DMS114 treated with DMSO at 0.1 percent for 48 hours (cell line): ENCODE results near the gene BIN2.

Experiments
- DNase-seq: peaks from one replicate; lab custom pipeline; 2025; ENCODE audit not compliant: unreplicated experiment; lab: John Stamatoyannopoulos, UW

The BIN2 gene

GRCh38 chr12:51323966-51324895, at the start of gene BIN2:
Gene BIN2 (minus strand): TSS chr12:51324174. CDS start chr12:51324102, 72 bp downstream.
- DNase-seq = no peak

DNA sequence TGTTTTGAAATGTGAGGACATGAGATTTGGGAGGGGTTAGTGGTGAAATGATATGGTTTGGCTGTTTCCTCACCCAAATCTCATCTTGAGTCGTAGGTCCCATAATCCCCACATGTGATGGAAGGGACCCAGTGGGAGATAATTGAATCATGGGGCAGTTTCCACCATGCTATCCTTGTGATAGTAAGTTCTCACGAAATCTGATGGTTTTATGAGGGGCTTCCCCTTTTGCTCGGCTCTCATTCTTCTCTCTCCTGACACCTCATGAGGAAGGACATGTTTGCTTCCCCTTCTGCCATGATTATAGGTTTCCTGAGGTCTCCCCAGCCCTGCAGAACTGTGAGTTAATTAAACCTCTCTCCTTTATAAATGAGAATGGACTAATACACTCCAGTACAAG, 49.2 kb upstream of the BIN2 start:
- DNase-seq = no peak

- no peak for DNase-seq
These were observed 48.0 kb upstream of the BIN2 start for GRCh38 chr12:51372021-51372420.

GRCh38 chr12:51371295-51371953, 47.5 kb upstream of the BIN2 start:
- no peak for DNase-seq

- DNase-seq = no peak
These were observed 46.7 kb upstream of the BIN2 start for GRCh38 chr12:51370667-51371066.

- DNase-seq = no peak
These were observed 45.6 kb upstream of the BIN2 start for GRCh38 chr12:51369581-51369980.

GRCh38 chr12:51368640-51369517, 44.9 kb upstream of the BIN2 start:
- DNase-seq = no peak

DNA sequence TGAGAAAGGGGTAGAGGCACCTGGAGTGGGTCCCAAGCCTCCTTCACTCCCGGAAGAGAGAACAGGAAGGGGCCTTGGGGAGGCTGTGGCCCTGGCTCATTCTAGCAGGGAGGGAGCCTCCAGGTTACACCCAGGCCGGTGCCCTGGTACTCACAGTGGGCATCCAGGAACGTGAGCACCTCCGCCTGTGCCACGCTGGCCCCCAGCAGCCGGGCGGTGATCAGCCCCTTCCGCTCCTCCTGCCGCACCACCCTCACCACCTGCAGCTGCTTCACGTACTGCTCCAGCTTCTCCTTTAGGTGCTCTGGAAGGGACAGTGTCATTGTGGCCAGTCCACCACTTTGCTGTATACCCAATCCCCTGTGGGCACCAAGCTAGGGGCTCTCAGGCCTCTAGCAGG, 41.3 kb upstream of the BIN2 start:
- DNase-seq = no peak

GRCh38 chr12:51364001-51364400, 40.0 kb upstream of the BIN2 start:
- DNase-seq = no peak

DNA sequence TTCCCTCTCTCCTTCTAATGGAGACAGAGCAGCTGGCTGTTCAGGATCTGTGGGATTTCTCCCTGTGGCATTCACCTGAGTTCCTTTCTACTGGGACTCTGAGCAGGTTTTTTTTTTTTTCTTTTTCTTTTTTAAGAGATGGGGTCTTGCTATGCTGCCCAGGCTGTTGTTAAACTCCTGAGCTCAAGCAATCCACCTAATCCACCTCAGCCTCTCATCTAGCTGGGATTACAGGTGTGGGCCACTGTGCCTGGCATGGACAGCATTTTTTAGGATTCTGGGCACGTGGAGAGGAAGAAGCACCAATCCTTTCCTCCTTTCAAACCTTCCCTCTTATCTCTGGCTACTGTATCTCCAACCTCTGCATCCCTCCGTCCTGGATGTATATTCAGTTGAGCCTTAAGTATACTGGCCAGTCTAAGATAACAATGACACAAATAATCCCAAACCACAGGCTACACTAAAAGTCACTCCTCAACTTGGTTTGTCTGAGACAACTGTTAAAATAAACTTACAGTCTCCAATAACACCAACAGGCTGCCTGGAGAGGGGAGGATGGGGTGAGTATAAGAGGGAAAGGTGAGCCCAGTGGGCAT, 38.9 kb upstream of the BIN2 start:
- DNase-seq = no peak

DNA sequence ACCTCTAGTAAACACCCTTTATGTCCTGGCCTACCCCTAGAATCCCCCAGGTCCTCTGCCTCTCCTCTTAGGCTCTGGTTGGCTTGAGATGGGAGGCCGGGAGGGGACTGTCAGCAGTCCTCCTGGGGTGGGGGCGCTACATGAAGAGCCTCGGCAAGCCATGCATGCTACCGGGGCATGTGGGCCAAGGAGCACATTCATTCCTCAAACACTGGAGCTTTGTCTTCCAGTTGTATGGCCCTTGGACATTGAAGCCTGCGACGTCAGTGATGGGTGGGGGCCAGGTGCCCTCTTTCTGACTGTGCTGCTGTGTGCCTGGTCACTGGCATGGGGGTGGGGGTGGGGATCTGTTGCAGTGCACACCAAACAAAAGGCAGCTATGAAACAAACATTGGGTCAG, 38.3 kb upstream of the BIN2 start:
- no peak for DNase-seq

GRCh38 chr12:51361161-51362016, 37.4 kb upstream of the BIN2 start:
- DNase-seq = no peak

DNA sequence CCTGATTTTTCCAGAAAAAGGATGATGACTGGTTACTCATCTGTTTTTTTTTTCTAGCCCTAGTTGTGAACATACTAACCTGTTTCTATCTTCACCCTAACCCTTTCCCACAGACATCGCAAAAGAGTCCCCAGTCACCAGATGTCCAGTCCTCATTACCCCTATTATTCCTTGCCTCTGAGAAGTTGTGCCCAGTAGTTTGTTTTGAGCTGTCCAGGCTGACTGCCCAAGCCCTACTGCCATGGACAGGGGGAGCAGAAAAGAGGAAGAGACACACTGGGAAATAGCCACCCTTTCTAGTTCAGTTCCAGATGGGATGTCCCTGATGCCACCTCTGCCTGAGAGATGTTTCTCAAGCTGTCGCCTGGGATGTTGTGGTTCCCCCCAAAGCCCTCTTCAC, 36.3 kb upstream of the BIN2 start:
- no peak for DNase-seq

- no peak for DNase-seq
These were observed 35.9 kb upstream of the BIN2 start for GRCh38 chr12:51359851-51360250.

DNA sequence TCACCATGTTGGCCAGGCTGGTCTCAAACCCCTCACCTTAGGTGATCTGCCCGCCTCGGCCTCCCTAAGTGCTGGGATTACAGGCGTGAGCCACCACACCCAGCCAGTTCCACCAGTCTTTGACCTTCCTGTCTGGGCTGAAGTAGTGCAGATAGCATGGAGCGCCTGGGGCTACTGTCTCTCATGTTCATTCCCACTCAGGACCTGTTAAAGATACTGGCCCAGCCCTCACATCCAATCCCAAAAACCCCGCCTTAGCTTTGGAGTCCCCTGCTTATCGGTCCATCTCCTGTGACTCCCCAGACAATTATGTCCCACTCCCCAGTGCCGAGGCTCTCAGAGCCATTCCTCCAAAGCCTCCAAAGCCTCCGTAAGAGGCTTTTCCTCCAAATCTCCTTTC, 34.5 kb upstream of the BIN2 start:
- DNase-seq = no peak

GRCh38 chr12:51357374-51358047, 33.5 kb upstream of the BIN2 start:
- no peak for DNase-seq

- DNase-seq = peak; percentile 42
These were observed 28.0 kb upstream of the BIN2 start for GRCh38 chr12:51351913-51352532.

DNA sequence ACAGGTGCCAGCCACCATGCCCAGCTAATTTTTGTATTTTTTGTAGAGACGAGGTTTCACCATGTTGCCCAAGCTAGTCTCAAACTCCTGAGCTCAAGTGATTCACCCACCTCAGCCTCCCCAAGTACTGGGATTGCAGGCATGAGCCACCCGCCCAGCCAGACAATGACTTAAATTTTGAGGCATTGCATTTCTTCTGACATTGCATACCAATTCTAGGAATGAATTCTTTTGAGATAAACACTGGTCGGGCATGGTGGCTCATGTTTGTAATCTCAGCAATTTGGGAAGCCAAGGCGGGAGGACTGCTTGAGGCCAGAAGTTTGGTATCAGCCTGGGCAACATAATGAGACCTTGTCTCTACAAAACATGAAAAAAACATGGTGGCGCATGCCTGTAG, 25.1 kb upstream of the BIN2 start:
- no peak for DNase-seq

DNA sequence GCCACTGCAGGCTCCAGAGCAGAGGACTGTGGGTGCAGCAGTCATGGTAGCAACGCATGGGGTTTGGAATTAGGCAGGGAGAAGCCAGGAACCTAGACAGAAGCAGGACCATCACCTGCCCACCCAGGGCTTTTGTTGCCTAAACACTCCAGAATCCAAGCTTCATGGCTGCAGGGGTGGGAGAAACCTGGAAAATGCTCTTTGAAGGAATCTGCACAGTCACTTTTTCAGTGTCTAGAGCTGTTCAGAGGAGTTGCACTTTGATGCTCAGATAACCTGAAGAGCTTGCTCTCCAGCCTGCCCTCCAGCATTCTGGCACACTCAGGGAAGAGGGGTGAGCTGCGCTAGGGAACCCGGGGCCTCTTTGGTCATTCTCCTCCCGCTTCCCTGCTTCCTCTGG, 24.1 kb upstream of the BIN2 start:
- no peak for DNase-seq
